GM19467 (cell line): Measurements from ENCODE around the gene MBNL1.
A peak's percentile ranks its signal among the peaks of the same experiment; 100 is the strongest.
"Not testable (repeated sequence)": the region's sequence is repeated elsewhere in the genome, so short reads cannot be mapped to it uniquely, and the experiment has no call there.

Experiments used
- ATAC-seq: cut with Tn5 transposase; IDR thresholded peaks from one replicate; pipeline ENCODE4 v1.9.1; 2021; ENCODE audit warnings: mild to moderate bottlenecking, moderate library complexity; ENCODE audit not compliant: unreplicated experiment

MBNL1 gene

DNA sequence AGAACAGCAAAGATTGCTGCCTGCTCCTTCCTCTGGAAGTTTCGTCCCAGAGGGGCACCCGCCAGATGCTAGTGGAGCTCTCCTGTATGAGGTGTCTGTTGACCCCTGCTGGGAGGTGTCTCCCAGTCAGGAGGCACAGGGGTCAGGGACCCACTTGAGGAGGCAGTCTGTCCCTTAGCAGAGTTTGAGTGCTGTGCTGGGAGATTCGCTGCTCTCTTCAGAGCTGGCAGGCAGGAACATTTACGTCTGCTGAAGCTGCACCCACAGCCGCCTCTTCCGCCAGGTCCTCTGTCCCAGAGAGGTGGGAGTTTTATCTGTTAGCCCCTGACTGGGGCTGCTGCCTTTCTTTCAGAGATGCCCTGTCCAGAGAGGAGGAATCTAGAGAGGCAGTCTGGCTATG is 103.9 kb downstream of the MBNL1 start:
- ATAC-seq: not testable (repeated sequence)

DNA sequence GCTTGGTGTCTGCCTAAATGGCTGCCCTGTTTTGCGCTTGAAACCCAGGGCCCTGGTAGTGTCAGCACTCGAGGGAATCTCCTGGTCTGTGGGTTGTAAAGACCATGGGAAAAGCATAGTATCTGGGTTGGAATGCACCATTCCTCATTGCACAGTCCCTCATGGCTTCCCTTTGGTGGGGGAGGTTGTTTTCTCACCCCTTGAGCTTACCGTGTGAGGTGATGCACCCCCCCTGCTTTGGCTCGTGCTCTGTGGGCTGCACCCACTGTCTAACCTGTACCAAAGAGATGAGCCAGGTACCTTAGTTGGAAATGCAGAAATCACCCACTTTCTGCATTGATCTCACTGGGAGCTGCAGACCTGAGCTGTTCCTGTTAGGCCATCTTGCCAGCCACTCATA is 104.7 kb downstream of the MBNL1 start:
- no peak for ATAC-seq

DNA sequence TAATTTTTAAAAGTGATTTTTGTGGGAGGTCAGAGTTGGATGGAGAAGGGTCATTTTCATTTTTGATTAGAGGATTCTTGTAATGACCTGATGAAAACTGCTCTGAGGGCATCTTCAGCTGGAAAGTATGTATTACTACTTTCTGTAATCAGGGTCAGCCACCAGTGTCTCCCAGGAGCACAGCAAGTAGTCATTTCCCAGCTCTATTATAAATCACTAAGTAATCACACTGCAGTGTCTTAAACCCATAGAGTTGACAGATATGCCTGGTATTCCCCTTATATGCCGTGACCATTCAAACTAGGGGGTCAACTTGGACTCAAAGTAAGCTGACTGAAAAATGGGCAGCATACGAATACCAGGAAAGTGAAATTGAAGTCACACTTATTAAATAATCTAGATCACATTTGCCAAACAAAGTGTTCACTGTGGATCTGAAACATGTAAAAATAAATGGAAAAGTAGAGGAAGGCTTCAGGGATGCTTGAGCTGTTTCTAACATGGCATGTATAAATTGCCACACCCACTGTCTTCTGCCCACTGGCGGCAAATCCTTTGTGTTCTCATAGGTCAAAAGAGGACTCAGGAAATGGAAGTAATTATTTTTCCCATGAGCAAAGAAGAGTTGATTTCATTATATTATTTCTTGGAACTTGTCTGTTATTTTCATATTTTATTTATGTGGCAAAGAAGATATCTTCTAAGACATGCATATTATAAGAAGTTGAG is 105.7 kb downstream of the MBNL1 start:
- no peak for ATAC-seq

DNA sequence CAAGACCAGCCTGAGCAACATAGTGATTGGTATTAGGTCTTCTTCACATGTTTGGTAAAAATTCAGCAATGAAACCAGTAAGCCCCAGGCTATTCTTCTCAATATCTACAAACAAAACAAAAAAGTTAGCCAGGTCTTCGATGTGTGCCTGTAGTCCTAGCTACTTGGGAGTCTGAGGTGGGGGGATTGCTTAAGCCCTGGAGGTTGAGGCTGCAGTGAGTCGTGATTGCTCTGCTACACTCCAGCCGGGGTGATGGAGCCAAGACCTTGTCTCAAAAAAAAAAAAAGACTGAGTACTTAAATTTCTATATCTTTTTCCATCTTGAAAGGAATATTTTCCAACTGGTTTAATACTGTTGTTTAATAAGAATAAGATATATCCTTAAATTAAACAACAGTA is 106.8 kb downstream of the MBNL1 start:
- no peak for ATAC-seq

DNA sequence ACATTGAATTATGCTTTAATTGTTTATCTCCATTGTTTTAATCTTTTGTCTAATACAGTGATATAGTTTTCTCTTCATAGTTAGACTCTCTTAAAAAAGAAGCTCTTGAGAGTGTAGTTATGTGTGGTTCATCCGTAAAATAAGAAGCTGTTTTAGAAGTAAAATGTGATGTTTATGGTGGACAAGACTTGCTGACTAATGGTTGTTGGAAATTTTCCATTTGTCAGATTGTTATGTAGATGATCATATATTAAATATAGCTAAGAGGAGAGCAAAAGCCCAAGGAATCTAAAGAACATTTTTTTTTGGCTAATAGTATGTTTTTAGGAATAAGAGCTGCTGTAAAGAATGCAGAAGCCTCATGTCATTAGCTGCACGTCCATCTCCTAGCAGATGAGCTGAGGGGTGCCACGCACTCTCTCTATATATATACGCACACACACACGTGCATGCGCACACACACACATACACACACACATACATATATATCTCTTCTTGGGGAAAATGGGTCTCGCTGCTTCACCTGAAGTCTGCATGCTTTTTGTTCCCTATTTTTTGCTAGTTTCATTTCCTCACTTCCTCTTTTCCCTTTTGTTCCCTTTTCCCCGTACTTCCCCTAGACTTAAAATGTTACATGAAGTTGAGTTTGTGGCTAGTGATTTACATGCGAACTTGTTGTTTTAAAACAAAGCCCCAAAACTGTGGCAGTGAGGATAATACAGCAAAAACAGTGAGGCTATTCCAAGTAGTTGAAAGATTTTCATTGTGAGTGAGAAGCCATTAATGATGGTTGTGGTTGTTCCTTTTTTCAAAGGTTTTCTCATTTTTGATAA is 107.8 kb downstream of the MBNL1 start:
- peak; percentile 65 for ATAC-seq

DNA sequence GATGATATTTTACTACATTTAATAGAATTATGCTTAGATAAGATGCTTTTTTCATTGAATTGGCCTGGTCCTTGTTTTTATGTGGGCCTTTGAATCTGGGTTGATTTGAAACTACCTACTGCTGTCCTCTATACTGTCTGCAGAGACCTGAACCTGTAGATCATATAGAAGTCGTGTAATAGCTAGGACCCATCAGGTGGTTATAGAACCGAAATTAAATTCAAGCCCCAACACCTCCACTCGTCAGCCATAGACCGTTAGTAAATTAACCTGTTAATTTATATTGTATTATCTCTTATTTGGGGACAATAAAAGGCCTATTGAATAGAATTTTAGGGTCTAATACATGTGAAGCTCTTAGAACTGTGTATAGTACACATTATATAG is 108.4 kb downstream of the MBNL1 start:
- ATAC-seq: peak; percentile 10

DNA sequence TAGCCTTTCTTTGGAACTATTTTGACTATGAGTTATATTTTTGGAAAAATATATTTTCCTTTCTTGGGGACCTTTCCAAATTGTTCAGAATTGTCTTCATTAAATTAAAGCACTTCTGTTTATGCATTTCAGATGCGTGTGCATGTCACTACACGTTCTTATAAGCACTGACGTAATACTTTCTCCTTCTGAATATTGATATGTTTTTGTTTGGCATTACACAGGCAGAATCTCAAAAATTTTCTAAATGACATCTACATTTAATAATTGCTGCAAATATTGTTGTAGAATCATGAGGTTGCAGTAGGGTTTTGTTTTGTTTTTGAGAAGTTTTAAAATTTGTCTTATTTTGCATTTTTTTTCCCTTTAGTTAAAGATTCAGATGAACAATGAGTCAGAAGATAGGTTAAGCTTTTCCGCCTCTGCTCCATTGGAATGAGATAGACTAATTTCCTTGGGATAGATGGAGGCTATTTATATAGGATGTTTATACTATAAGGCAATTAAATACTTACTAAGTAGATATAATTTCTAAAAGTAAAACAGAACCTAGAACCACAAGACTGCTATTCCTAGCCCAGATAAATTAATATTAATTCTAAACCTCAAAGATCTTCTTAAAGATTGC is 110.8 kb downstream of the MBNL1 start:
- no peak for ATAC-seq

DNA sequence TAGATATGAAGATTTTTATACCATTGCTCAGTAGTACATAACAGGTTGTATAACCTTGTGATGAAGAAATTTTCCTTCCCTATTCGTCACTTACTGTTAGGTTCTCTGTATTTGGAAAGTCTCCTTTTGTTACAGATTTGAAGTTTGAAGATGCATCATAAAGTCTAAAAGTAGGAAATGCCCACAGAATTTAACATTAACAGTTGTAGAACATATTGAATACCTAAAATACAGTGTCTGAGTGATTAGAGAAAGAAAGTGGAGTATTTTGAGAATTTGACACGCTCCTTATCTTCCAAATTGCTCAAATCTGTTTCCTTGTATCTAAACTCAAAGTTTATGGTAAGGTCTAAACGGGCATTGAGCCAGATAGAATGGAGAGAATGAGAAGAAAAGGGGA is 111.3 kb downstream of the MBNL1 start:
- no peak for ATAC-seq

DNA sequence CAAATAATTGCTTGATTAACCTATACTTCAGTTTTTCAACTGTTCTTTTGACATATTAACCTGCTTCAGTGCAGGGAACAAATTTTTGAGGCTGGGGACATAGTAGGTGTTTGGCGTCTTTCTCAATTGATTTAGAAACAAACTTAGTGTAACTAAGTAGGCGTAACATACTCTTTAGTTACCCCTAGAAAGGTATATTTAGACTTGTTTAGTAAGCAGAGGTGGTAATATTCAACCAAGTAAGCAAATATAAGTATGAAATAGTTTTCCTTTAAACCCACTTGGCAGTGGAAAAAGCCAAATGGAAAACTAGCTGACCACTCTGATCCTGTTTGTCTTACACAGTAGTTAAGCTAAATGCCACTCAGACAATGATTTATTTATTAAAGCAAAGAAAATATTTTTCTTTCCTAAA is 113.2 kb downstream of the MBNL1 start:
- ATAC-seq: peak; percentile 44

DNA sequence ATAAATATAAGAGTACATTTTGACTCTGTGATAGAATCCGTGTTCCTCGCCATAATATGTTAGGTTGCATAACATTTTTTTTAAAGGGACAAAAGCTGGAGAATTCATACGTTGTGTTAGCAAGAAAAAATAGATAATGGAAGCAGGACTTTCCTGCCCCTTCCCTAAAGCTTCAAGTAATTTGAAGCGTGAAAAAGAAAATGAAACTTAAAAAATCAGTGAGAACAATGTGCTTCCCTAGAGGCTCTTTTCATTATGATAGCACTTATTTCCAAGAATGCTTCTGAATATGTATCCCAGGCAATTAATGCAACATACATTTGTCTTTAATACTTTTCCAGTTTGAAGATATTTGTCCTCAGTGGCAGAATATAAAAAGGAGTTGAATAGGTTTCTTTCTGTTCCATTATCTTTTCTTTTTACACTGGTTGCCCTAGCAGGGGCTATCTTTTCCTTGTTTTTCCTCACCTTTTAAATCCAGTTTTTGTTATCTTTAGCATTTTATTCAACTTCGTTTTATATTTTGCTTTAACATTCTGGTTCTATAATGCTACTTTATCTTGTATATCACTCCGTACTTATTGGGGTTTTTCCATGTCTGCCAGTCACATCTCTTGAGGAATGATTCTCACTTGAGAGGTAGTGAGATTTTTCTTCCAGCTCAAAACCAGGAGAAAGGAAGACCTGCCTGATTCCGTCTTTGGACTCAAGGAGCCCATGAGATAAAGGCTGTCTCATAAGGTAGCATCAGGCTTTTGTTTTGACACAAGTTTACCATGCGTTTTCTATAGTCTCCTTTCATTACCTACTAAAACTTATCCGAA is 113.8 kb downstream of the MBNL1 start:
- no peak for ATAC-seq

DNA sequence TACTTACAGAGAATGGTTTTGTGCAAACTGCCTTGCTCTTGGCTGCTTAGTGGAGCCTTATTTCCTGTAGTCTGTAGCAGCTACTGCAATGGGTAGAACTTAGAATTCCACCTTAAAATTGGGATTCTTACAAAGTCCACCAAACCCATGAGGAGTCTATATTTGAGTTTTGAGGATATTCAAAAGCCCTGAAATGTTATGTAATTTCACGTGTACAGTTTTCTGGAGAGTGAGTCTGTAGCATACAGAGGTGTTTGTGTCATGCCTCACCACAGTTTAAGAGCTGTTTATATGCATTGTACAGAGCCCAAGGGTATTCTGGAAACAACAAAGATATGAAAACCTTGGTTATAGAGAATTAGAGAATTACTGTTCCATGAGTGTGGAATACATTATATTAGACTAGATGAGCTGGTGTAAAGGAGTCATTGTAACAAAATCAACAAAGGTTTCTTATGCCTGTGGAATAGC is 114.4 kb downstream of the MBNL1 start:
- no peak for ATAC-seq

DNA sequence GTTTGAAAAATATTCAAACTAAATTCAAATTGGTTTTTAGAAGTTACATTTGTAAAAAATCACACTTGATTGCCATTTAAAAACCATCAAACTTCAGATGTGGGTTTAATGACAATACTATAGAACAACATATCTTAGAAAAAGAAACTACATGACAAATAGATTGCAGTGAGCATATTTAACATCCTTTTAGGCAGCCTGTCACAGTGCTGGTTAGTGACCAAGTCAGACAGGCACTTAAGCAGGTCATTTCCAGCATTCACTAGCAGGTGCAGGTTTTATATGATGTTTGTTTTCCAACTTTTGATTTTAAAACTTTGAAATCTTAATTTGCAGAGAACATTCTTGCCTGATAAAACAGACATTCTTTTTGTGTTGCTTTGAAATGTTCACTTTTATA is 115.7 kb downstream of the MBNL1 start:
- no peak for ATAC-seq

DNA sequence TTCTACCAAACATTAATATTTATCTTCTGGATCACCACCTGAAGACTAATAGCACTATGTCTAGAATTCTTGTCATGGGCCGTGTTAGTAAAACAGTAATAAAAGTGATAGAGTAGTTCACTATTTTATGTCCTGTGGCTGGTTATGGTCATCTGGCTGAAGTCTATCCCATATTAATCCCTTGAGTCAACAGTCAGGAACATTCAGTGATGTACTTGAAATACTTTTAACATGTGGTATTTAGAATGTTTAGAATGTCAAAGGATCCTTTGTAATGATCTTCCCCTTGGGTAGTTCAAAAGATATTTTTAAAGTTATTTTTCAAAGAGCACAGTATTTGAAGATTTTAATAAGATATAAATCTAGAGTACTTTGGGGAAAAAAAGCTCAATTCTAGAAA is 117.0 kb downstream of the MBNL1 start:
- ATAC-seq: no peak

DNA sequence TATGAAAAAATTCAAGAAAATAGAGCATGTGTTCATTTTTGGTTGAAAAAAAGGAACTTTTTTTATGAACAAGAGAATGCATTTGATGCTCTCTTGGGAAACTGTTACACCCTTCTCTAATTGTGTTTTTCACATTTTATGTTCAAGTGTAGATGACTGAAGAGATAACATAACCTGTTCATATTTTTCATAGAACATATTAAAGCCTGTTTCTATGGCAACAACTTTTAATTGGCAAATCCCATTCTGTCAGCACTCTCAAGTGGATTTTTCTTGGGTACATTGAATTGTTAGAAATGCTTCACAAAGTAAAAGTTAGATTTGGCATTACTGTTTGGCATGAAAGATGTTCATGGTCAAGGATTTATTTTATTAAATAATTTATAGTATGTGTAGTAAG is 117.5 kb downstream of the MBNL1 start:
- ATAC-seq: no peak

DNA sequence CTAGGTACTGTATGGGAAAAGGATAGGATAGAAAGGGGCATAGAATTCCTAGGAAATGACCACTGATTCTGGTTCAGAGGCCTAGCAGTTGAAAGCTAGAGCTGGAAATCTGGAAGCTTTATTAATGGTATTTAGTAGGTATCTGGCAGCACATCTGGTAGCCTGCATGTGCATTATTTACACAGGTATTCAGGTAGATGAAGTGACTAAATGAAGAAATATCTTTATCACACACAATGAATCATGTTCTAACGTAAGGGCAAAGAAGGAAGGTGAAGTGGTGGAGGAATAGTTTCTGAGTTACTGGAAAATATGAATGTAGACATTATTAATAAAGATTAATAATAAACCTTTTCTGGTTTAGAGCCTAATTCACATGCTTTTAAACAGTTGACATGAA is 119.9 kb downstream of the MBNL1 start:
- no peak for ATAC-seq

DNA sequence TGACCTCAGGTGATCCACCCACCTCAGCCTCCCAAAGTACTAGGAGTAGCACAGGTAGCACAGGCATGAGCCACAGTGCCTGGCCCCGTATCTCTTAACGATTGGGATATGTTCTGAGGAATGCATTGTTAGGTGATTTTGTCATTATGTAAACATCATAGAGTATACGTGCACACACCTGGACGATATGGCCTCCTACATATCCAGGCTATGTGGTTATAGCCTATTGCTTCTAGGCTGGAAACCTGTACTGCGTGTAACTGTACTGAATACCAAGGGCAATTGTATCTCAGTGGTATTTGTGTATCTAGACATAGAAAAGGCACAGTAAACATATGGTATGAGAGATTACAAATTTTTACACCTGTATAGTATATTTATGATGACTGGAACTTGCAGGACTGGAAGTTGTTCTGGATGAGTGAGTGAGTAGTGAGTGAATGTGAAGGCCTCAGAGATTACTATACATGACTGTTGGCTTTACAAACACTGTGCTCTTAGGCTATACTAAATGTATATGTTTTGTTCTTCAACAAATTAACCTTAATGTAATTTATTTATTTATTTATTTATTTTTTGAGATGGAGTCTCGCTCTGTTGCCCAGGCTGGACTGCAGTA is 120.7 kb downstream of the MBNL1 start:
- ATAC-seq: no peak

DNA sequence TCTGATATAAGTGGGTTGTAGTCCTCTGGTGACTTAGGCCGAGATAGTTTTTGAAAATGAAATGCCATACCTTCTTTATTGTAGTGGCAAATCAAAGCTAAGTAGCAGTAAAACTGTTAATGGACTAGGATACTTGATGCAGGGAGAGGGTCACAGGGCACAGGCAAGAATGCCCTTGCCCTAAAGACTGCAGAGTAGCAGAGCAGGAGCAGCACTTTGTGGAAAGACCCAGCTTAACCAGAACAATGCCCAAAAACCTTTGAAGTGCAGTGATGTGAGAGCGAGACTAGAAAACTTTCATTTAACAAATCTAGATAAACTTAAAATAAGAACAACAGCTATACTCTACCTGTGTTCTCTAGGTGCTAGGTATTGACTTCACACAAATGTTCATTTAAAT is 121.9 kb downstream of the MBNL1 start:
- no peak for ATAC-seq

DNA sequence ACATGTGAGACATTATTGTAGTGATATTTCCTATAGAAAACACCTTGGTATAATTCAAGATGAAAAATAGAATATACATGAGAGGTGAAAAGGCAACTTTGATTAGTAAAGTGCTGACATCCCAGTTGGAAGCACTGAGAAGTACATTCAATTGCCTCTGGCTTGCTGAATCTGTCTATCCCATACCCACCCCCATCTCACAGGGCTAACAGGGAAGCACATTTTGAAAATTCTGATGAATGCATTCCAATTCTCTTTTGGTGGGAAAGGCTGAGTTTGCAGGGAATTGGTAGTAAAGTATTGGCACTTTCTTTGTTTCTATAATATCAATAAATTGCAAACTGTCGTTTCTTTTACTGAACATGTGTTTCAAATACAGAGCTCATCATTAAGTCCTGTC is 122.9 kb downstream of the MBNL1 start:
- no peak for ATAC-seq

DNA sequence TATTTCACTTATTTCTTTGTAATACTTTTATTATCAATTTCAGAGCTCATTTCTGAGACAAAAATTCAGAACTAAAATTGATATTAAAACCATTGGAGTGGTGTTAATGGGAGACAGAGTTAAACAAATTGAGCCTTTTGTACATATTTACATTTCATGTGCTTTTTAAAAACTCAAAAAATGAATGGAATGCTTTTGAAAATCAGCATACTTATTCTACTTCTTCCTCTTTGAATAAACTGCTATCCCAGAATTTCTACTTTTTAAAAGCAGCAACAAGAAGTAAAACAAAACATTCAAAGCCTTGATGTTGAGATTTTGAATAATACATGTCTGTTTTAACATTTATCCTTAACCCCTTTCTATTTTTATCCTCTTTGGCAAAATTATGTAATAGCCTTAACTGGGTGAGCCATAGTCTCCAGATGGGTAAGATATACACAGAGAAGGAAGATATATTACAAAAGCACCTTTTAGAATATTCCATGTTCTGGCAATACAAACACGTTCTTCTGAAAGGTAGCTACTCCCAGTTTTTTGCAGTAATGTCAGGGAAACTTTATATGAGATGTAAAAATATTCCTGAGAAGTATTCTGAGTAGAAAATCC is 123.6 kb downstream of the MBNL1 start:
- ATAC-seq: no peak

DNA sequence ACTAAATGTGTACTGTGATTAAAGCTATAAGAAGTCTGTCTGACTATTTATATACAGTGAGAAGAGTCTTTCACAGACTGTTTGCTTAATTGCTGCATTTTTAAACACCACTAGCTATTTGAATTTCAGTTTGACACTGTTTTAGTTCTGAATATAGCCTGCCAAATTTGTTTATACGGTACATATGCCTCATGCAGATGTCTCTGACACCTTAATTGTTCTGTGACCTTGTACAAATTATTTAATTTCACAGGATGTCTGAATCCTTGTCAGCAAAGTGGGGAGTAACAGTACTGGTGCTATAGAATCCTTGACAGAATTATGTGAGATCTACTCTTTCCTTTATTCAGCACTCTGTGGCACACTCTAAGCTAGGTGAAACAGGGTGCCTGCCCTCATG is 125.5 kb downstream of the MBNL1 start:
- no peak for ATAC-seq
